Activated T-cell treated with anti-CD3 and anti-CD28 coated beads for 1 hour (primary cell): ENCODE measurements around the gene PNMT.
"Not testable (repeated sequence)": the region's sequence is repeated elsewhere in the genome, so short reads cannot be mapped to it uniquely, and the experiment has no call there.

Experiments
- DNase-seq: peaks from one replicate; pipeline ENCODE4 v3.0.0-alpha.2; 2020; ENCODE audit warnings: low read depth

The PNMT gene

DNA sequence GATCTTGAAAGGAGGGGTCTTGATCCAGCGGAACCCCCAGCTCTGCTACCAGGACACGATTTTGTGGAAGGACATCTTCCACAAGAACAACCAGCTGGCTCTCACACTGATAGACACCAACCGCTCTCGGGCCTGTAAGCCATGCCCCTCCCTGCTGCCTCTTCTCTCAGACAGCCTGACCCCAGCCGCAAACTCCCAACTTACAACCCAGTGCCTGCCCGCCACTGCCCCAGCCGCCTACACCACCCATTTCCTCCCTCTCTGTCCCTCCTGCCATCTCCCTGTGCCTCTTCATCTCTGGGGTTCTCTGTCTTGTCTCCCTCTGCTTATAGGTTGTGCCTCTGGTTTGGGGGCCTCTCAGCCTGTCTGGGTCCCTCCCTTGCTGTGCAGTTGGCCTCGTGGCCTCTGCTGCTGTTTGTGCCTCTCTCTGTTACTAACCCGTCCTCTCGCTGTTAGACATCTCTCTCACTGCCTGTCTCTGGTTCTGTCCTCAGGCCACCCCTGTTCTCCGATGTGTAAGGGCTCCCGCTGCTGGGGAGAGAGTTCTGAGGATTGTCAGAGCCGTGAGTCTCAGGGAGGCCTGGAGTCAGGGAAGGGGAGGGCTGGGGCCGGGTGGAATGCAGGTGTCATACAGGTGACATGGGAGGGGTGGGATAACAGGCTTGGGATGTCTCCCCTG, 41.2 kb downstream of the PNMT start:
- DNase-seq: no peak

DNA sequence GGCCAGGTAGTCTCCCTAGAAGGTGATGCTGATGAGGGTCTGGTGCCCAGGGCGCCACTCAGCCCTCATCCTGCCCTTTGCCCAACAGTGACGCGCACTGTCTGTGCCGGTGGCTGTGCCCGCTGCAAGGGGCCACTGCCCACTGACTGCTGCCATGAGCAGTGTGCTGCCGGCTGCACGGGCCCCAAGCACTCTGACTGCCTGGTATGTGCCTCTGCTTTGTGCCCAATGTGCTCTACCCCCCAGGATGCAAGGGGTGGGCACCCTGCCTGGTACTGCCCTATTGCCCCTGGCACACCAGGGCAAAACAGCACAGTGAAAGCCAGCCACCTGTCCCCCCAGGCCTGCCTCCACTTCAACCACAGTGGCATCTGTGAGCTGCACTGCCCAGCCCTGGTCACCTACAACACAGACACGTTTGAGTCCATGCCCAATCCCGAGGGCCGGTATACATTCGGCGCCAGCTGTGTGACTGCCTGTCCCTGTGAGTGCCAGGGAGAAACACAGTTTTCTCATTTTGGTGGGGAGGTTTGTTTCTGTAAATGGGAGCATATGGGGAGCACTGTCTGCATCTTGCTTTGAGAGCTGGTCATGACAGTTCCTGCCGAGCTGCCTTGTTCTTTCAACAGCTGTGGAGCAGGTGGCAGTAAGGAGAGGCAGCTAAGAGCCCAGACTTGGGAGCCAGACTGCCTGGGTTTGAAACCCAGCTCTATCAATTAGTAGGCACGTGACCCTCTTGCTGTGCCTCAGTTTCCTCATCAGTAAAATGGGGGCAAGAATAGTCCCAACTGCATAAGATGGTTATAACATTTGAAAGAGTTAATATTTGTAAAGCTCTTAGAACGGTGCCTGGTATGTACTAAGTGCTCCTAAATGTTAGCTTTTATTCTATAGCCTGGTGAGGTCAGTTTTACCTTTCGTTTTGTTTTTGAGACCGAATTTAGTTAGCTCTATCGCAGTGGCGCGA, 42.0 kb downstream of the PNMT start:
- DNase-seq: no peak

DNA sequence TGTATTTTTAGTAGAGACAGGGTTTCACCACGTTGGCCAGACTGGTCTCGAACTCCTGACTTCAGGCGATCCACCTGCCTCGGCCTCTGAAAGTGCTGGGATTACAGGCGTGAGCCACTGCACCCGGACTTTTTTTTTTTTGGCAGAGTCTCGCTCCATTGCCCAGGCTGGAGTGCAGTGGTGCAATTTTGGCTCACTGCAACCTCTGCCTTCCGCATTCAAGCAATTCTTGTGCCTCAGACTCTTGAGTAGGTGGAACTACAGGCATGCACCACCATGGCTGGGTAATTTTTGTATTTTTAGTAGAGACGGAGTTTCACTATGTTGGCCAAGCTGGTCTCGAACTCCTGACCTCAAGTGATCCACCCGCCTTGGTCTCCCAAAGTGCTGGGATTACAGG, 42.8 kb downstream of the PNMT start:
- DNase-seq: not testable (repeated sequence)

DNA sequence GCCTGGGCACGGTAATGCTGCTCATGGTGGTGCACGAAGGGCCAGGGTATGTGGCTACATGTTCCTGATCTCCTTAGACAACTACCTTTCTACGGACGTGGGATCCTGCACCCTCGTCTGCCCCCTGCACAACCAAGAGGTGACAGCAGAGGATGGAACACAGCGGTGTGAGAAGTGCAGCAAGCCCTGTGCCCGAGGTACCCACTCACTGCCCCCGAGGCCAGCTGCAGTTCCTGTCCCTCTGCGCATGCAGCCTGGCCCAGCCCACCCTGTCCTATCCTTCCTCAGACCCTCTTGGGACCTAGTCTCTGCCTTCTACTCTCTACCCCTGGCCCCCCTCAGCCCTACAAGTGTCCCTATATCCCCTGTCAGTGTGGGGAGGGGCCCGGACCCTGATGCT, 43.6 kb downstream of the PNMT start:
- DNase-seq: no peak

DNA sequence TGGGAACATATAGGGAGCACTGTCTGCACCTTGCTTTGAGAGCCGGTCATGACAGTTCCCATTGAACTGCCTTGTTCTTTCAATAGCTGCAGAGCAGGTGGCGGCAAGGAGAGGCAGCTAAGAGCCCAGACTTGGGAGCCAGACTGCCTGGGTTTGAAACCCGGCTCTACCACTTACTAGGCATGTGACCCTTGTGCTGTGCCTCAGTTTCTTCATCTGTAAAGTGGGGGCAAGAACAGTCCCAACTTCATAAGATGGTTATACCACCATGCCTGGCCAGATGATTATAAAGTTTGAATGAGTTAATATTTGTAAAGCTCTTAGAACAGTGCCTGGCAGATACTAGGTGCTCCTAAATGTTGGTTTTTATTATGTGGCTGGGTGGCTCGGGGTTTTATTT, 46.0 kb downstream of the PNMT start:
- DNase-seq: no peak

DNA sequence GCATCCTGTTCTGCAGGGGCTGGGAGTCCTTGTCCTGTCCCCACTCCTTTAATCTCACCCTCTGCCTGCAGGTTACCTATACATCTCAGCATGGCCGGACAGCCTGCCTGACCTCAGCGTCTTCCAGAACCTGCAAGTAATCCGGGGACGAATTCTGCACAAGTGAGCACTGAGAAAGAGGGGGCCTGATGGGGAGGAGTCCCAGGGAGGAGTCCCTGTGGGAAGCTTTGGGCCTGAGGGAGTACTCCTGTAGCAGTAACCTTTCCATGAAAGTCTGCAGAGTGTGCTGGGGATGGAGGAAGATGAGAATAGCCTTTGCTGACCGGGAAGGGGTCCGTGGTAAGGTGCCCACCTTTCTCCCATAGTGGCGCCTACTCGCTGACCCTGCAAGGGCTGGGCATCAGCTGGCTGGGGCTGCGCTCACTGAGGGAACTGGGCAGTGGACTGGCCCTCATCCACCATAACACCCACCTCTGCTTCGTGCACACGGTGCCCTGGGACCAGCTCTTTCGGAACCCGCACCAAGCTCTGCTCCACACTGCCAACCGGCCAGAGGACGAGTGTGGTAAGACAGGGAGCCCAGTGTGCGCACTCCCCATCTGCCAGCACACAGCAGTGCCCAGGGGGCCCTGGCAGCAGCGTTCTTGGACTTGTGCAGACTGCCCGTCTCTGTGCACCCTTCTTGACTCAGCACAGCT, 47.3 kb downstream of the PNMT start:
- DNase-seq: no peak

DNA sequence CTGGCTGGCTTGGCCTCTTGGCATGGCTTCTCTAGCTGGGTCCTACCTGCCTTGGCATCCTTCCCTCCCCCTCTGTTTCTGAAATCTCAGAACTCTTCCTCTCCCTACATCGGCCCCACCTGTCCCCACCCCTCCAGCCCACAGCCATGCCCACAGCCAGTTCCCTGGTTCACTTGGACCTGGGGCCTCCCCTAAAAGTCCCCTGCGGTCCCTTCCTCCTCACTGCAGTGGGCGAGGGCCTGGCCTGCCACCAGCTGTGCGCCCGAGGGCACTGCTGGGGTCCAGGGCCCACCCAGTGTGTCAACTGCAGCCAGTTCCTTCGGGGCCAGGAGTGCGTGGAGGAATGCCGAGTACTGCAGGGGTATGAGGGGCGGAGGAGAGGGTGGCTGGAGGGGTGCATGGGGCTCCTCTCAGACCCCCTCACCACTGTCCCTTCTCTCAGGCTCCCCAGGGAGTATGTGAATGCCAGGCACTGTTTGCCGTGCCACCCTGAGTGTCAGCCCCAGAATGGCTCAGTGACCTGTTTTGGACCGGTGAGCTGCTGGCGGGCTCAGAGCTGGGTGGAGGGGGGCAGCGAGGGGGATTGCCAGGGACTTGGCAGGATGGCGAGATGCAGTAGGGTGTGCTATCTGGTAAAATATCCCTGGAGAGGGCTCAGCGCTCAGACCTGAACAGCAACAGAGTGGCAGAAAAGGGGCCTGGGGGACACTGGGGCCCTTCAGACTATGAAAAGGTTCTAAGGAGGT, 48.0 kb downstream of the PNMT start:
- no peak for DNase-seq

DNA sequence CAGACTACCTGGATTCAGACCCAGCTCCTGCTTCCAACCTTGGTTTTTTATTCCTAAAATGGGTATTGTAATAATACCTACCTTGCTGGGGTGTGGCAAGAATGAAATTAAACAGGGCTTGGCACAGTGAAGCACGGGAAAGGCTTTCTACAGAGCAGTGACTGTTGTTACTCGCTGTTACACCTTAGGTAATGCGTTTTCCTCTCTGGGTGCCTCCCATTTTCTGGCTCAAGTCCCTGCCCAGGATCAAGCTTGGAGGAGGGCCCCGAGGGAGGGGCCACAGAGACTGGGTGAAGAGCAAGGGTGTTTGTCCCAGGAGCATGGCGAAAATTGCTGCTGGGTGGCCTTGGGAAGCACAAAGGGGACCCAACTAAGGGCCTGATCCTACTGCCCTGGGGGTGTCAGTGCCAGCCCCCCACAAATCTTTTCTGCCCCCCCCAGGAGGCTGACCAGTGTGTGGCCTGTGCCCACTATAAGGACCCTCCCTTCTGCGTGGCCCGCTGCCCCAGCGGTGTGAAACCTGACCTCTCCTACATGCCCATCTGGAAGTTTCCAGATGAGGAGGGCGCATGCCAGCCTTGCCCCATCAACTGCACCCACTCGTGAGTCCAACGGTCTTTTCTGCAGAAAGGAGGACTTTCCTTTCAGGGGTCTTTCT, 48.8 kb downstream of the PNMT start:
- no peak for DNase-seq

DNA sequence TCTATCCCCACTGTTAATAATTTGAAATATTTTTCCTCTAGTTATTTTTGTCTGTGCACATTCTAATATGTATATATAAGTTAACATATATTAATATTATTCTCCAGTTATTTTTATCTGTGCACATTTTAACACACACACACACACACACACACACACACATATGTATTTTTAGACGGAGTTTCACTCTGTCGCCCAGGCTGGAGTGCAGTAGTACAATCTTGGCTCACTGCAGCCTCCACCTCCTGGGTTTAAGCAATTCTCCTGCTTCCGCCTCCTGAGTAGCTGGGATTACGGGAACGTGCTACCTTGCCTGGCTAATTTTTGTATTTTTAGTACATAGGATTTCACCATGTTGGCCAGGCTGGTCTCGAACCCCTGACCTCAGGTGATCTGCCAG, 49.4 kb downstream of the PNMT start:
- no peak for DNase-seq

DNA sequence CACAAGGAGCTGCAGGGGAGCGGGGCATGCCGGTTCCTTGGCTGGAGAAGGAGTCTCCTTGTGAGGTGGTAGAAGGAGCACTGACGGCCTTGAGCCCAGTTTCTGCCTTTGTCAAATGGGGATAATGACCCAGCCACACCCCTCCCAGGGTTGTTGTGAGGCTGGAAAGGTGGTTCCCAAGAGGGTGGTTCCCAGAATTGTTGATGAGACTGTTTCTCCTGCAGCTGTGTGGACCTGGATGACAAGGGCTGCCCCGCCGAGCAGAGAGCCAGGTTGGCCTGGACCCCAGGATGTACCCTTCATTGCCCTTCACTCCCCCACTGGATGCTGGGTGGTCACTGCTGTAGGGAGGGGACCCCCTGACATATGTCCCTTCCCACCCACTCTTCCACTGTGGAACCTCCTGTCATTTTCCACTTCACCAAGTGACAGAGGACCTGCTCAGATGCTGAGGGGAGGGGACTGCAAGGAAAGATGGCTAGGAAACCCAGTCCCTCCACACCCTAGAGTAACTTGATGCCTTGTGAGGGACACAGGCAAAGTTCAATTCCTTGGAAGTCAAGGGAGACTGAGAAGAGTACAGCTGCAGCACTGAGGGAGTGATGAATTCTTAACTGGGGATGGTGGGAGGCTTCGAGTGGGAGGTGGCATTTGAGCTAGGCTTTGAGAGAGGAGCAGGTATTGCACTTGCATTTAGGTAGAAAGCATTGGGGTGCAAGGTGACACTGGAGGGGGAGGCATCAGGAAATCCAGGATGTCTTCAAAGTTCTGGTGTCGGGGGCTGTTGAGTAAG, 51.5 kb downstream of the PNMT start:
- no peak for DNase-seq
